IPS-18a (cell line): Measurements from ENCODE around the gene MAVS.
"Not testable (repeated sequence)": the region's sequence is repeated elsewhere in the genome, so short reads cannot be mapped to it uniquely, and the experiment has no call there.

Experiments used
- H3K27ac ChIP-seq: one replicate; pipeline ENCODE4 v1.5.1; 2013; ENCODE audit warnings: low read length
- H3K27me3 ChIP-seq: one replicate; pipeline ENCODE4 v1.6.1; 2013; ENCODE audit warnings: mild to moderate bottlenecking, low read length; ENCODE audit not compliant: control insufficient read depth, insufficient read depth
- H3K36me3 ChIP-seq: one replicate; pipeline ENCODE4 v1.6.1; 2013; ENCODE audit warnings: low read depth, low read length; ENCODE audit not compliant: control insufficient read depth
- H3K4me1 ChIP-seq: one replicate; pipeline ENCODE4 v1.6.1; 2013; ENCODE audit warnings: low read depth, low read length; ENCODE audit not compliant: control insufficient read depth
- H3K4me3 ChIP-seq: one replicate; pipeline ENCODE4 v1.5.1; 2013; ENCODE audit warnings: low read length
- H3K9ac ChIP-seq: one replicate; pipeline ENCODE4 v1.6.1; 2013; ENCODE audit warnings: mild to moderate bottlenecking, low read length, moderate library complexity
- H3K9me3 ChIP-seq: one replicate; pipeline ENCODE4 v1.6.1; 2013; ENCODE audit warnings: low read depth, low read length; ENCODE audit not compliant: control insufficient read depth

MAVS gene

DNA sequence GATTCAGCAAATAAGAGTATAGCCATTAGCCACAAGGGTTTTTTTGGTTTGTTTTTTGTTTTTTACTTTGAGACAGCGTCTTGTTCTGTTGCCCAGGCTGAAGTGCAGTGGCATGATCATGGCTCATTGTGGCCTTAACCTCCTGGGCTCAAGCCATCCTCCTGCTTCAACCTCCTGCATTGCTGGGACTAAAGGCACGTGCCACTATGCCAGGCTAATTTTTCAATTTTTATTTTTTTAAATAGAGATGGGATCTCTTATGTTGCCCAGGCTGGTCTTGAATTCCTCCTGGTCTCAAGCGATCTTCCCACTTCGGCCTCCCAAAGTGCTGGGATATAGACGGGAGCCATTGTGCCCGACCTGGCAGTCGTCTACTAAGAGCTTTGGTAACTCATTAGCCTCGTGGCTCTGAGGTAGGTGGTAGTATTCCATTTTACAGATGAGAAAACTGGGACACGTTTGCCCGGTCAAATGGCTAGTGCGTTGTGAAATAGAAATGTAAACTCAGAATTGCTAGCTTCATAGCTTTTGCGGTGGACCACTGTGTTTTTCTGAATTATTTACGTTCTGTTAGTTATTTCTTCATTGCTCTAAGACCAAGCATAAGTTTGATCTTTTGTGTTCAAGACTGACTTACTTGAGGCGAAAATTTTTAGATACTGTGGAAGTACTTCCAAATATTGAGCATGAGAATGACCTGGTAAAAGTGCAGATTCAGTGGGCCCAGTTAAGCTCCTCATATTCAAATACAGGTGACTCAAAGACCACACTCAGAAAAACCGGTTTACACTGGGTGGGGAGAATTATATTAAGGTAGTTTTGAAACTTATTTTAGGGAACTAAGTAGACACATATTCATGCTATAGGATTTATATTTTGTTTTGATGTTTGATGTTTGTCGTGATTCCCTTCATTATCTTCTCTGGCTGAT is 44.6 kb downstream of the MAVS start:
- H3K4me3 ChIP-seq = peak overlapping the region; percentile 99
- peak overlapping the region; percentile 11 for H3K27ac ChIP-seq
- H3K9me3 ChIP-seq = no peaks in the 10 kb centered on the region
- peaks cover 11% of the 10 kb centered on the region for H3K36me3 ChIP-seq
- H3K9ac ChIP-seq = peak overlapping the region; percentile 90
- no peaks in the 10 kb centered on the region for H3K27me3 ChIP-seq
- peaks cover 23% of the 10 kb centered on the region for H3K4me1 ChIP-seq

DNA sequence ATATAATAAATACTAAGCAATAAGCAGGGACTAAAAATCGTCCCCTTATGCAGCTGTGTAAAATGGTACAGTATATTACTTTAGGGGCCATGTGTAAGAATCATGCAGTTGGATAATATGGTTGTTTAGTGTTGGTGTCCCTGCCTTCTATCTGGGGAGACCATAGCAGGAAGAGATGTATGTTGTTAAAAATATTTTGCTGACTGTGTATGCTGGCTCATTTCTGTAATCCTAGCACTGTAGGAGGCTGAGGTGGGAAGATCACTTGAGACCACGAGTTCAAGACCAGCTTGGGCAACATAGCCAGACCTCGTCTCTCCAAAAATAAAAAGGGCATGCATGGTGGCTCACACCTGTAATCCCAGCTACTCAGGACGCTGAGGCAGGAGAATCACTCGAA is 48.2 kb downstream of the MAVS start:
- H3K9ac ChIP-seq = no peak overlapping the region
- H3K27me3 ChIP-seq = no peaks in the 10 kb centered on the region
- no peak overlapping the region for H3K27ac ChIP-seq
- H3K4me1 ChIP-seq = peaks cover 19% of the 10 kb centered on the region
- no peaks in the 10 kb centered on the region for H3K9me3 ChIP-seq
- peaks cover 14% of the 10 kb centered on the region for H3K36me3 ChIP-seq
- H3K4me3 ChIP-seq = no peak overlapping the region

DNA sequence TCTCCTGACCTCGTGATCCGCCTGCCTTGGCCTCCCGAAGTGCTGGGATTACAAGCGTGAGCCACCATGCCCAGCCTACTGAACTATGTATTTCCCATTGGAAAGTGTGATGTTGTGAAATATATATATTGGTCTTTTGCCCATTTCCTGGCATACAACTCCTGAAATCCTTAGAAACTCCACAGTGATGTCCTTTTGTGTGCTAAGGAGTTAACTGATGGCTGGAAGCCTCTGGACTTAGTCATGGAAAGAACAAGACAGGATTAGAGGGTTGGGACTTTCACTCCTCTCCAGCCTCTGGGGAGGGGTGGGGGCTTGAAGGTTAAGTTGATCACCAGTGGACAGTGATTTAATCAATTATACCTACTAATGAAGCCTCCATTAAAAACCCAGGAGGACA is 49.7 kb downstream of the MAVS start:
- no peak overlapping the region for H3K4me3 ChIP-seq
- H3K27ac ChIP-seq = no peak overlapping the region
- no peaks in the 10 kb centered on the region for H3K27me3 ChIP-seq
- H3K4me1 ChIP-seq = peaks cover 12% of the 10 kb centered on the region
- no peaks in the 10 kb centered on the region for H3K9me3 ChIP-seq
- peaks cover 10% of the 10 kb centered on the region for H3K36me3 ChIP-seq
- H3K9ac ChIP-seq = no peak overlapping the region

DNA sequence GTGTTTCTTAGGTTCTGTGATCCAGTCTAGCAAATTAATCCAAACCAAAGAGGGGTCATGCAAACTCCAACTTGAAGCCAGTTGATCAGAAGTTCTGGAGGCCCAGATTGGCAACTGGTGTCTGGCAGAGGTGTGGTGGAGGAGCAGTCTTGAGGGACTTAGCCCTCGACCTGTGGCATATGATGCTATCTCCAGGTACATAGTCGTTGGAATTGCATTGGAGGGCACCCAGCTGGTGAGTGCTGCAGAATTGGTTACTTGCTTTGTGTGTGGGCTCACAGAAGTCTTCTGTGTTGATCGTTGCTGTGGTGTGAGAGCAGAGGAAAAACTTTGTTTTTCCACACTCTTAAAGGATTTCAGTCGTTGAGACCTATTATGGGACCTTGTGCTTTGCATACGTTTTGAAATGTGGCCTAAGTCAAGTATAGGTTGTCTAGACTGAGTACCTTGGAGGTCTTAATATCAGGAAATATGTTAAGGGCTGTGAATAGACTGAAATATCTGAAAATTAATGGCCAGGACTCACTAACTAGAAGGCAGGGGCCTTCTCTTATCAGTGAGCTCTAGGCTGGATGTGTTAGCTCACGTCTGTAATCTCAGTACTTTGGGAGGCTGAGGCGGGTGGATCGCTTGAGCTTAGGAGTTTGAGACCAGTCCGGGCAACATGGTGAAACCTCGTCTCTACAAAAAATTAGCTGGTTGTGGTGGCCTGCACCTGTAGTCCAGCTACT is 50.4 kb downstream of the MAVS start:
- Histone ChIP-seq H3K27me3 (no peaks in the 10 kb centered on the region), H3K4me1 (peaks cover 9% of the 10 kb centered on the region), H3K4me3 (no peak overlapping the region), H3K9me3 (no peaks in the 10 kb centered on the region), H3K9ac (no peak overlapping the region), H3K27ac (no peak overlapping the region), H3K36me3 (peaks cover 3% of the 10 kb centered on the region)

DNA sequence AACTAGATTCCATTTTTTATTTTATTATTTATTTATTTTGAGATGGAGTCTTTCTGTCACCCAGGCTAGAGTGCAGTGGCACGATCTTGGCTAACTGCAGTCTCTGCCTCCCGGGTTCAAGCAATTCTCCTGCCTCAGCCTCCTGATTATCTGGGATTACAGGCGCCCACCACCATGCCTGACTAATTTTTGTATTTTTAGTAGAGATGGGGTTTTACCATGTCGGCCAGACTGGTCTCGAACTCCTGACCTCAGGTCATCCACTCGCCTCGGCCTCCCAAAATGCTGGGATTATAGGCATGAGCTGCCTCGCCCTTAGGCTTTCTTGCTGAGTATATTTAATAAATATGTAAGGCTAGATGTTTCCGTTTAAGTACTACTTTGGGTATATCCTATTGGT is 51.5 kb downstream of the MAVS start:
- not testable (repeated sequence) for H3K36me3 ChIP-seq, H3K4me1 ChIP-seq

DNA sequence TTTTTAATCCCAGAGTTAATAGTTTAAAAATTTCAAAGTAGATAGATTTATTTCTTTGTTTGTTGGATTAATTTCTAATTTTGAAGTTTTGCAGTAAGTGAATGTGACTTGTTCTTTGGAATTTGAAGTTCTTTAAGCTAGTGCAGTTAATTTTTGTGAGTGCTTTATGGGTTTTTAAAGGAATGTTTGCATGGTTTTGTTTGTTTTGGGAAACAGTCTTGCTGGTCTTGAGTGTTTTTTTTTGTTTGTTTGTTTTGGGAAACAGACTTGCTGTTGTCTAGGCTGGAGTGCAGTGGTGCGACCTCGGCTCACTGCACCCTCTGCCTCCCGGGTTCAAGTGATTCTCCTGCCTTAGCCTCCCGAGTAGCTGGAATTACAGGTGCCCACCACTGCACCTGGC is 52.0 kb downstream of the MAVS start:
- no peaks in the 10 kb centered on the region for H3K9me3 ChIP-seq
- H3K27me3 ChIP-seq = no peaks in the 10 kb centered on the region
- peaks cover 3% of the 10 kb centered on the region for H3K36me3 ChIP-seq
- H3K27ac ChIP-seq = no peak overlapping the region
- no peak overlapping the region for H3K4me3 ChIP-seq
- H3K9ac ChIP-seq = no peak overlapping the region
- H3K4me1 ChIP-seq = peaks cover 7% of the 10 kb centered on the region

More for the DNA sequence above, 51.5 kb downstream of the MAVS start:
- not testable (repeated sequence) for H3K27ac ChIP-seq, H3K9me3 ChIP-seq, H3K27me3 ChIP-seq, H3K9ac ChIP-seq, H3K4me3 ChIP-seq

DNA sequence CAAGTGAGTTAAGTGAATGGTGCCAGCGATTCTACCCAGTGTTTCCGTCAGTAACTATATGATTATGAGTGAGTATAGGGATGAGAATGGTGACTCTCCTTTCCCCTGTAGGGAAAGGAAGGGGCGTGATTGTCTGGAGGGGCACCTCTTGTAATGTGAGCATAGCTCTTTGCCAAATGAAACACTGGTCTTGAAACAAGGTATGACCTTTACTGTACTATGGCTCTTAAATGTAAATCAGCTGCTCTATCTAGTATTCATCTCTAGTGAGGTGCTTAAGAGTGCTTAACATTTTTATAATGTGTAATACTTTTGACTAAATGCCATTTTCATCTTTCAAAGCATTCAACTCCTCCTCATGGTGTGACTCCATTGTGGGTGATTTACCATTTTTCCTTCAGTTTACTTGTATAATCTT is 53.6 kb downstream of the MAVS start:
- no peak overlapping the region for H3K27ac ChIP-seq

DNA sequence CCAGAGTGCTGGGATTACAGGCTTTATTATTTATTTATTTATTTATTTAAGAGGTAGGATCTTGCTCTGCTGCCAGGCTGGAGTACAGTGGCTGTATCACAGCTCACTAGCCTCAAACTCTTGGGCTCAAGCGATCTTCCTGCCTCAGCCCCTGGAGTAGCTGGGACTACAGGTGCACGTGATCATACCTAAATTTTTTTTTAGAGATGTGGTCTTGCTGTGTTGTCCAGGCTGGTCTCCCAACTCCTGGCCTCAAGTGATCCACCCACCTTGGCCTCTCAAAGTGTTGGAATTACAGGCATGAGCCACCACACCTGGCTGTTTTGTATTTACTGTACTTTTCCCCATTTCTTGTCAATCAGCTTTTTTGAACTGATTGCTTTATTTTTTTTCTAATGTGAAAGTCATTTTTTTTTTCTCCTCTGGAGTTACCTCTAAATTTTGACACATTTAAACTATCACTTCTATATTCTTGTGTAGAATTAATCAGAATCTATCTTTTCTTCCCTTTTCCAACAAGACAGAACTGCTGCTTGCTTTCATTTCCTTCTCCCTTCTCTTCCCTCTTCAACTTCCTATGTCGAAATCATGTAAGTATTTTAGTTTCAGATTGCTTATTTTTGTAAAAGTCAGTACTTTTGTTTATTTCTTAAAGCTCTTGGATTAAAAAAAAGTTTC is 54.5 kb downstream of the MAVS start:
- Histone ChIP-seq H3K4me1 (peaks cover 7% of the 10 kb centered on the region), H3K36me3 (peaks cover 3% of the 10 kb centered on the region), H3K27me3 (no peaks in the 10 kb centered on the region), H3K9ac (no peak overlapping the region), H3K4me3 (no peak overlapping the region), H3K27ac (no peak overlapping the region), H3K9me3 (no peaks in the 10 kb centered on the region)

More for the DNA sequence above, 53.6 kb downstream of the MAVS start:
- Histone ChIP-seq H3K36me3 (peaks cover 3% of the 10 kb centered on the region), H3K4me3 (no peak overlapping the region), H3K27me3 (no peaks in the 10 kb centered on the region), H3K4me1 (peaks cover 7% of the 10 kb centered on the region), H3K9ac (no peak overlapping the region), H3K9me3 (no peaks in the 10 kb centered on the region)

DNA sequence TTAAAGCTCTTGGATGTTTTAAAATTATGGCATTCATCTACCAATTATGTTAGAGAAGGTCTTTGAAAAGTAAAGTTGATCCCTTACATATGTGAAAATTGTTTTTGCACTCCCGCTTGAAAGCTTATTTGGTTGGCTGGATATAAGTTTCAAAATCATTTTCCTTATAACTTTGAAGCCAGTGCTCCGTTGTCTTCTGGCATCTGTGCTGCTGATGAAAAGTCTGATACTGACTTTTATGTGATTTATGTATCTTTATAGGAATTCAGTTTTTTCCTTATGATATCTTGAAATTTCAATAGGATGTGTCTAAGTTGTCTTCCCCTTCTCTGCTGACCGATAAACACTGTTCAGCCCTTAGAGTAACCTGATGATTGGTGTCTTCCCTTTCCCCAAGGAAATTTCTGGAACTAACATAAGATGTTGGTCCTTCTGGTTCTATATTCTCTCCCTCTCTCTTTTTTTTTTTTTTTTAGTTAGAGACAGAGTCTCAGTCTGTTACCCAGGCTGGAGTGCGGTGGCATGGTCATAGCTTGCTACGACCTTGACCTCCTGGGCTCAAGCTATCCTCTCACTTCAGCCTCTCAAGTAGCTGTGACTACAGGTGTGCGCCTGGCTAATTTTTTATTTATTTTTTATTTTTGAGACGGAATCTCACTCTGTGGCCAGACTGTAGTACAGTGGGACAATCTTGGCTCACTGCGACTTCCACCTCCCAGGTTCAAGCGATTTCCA is 55.2 kb downstream of the MAVS start:
- Histone ChIP-seq H3K4me1 (peaks cover 4% of the 10 kb centered on the region), H3K9ac (no peak overlapping the region), H3K27ac (no peak overlapping the region), H3K9me3 (no peaks in the 10 kb centered on the region), H3K36me3 (peaks cover 2% of the 10 kb centered on the region), H3K27me3 (no peaks in the 10 kb centered on the region), H3K4me3 (no peak overlapping the region)

DNA sequence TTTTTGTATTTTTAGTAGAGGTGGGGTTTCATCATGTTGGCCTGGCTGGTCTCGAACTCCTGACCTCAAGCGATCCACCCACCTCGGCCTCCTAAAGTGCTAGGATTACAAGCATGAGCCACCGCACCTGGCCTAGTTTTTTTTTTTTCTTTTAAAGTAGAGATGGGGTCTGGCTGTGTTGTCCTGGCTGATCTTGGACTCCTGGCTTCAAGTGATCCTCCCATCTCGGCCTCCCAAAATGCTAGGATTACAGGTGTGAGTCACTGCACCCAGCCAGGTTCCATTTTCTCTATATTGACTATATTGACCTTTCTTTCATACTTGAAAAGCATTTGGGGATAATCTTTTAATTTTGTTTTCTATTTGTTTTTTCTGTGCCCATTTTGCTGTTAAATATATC is 55.8 kb downstream of the MAVS start:
- Histone ChIP-seq H3K4me1 (peaks cover 4% of the 10 kb centered on the region), H3K36me3 (peaks cover 3% of the 10 kb centered on the region), H3K9ac (no peak overlapping the region), H3K4me3 (no peak overlapping the region), H3K9me3 (no peaks in the 10 kb centered on the region), H3K27ac (no peak overlapping the region), H3K27me3 (no peaks in the 10 kb centered on the region)

DNA sequence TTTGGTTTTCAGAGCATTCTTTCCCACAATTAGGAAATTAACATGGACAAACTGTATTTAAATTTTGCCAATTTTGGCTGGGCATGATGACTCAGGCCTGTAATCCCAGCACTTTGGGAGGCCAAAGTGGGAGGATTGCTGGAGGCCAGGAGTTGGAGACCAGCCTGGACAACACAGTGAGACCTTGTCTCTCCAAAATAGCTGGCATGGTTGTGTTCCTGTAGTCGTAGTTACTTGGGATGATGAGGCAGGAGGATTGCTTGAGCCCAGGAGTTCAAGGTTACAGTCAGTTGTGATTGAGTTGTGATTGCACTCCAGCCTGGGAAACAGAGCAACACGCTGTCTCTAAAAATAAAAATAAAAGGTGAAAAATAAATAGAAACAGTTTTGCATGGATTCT is 57.6 kb downstream of the MAVS start:
- no peak overlapping the region for H3K4me3 ChIP-seq
- no peaks in the 10 kb centered on the region for H3K27me3 ChIP-seq
- peaks cover 4% of the 10 kb centered on the region for H3K4me1 ChIP-seq
- H3K9me3 ChIP-seq = no peaks in the 10 kb centered on the region
- H3K36me3 ChIP-seq = peaks cover 20% of the 10 kb centered on the region
- no peak overlapping the region for H3K9ac ChIP-seq
- H3K27ac ChIP-seq = no peak overlapping the region
